ENCODE measurements around the gene MICA.

- no peak for TF ChIP-seq POLR2AphosphoS5 (IDR thresholded peaks at IDR 0.05)
- no peak for TF ChIP-seq CTCF (IDR thresholded peaks at IDR 0.05)
These were observed 2.6 kb downstream of the MICA start for GRCh38 chr6:31405996-31406395.
